ENCODE results near the gene ITIH5.

Gene ITIH5

DNA sequence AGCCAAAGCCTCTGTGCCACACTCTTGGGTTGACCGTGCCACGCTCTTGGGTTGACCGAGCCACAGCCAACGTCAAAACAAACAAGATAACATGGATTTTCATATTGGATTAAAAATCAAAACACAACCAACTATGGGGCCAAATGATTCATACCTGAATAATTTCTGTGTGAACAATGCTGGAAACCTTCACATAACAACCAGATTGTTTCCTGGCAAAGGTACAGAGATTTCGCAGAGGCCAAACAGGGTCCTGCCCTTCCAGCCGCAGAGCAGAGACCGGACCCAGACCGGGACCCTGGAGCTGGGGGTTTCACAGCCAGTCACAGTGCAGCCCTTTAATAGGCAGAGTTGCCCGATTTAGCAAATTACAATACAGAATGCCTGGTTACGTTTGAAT, 40.5 kb downstream of the ITIH5 start:
- no peak for DNase-seq

DNA sequence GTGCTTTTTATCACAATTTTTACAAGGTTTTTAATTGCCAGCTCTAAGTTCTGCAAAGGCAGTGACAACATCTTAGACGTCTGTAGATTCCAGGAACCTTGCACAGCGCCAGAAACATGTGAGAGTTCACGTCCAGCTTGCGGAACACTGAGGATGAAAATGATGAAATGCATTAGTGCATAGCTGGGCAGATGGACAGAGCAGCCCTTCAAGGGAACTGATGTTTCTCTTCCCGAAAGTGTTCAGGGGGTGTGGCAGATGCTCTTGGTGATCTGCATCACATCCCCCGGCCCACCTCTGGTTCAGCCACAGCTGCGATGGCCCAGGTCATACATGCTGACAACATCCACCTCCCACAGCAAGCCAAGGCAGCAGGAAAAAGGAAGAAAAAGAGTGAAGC, 40.9 kb downstream of the ITIH5 start:
- DNase-seq, result no peak

DNA sequence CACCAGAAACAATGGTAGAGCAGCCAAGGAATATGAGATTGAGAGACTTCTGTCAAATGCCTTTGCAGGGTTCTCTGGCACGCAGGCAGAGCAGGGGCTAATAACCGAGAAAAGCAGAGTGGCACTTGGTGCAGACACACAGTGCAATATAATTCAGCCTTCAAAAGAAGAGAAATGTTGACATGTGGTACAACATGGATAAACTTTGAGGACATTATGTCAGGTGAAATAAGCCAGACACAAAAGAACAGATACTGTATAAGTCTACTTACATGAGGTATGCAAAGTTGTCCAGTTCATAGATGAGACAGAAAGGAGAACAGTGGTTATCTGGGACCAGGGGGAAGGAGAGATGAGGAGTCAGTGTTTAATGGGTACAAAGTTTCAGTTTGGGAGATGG, 41.8 kb downstream of the ITIH5 start:
- DNase-seq, result no peak

DNA sequence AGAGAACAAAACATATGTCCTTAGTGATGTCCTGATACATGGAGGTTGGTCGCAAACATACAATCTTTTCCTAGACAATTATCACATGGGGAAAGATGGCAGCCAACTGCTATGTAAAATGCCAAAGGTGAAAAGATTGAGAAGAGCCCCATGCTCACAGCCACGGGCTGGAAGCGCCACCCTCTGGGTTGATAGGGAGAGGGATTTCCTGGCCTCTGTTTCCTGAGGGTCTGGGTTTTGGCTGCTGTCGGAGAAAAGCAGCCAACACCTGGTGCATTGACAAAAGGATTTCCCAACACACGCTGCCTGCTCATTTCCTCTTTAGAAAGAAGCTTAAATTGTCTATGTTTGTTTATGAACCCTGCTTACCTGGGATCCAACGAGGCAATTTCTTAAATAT, 43.8 kb downstream of the ITIH5 start:
- no peak for DNase-seq

DNA sequence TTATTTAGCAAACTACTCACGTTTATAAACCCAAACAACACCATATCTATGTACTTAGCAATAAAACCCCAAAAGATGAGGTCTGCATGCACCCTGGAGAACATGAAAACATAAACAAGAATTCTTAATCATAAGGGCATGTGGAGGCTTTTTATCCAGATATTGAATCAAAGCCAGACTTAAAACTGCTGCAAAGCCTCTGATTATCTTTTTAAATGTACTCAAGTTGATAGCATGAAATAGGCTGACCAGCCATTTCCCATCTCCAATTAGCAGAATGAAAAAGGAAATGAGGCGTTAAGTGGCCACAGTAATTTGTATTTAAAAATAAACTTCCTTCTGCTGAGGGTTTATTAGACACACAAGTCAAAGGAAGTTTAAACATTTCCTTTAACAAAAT, 48.3 kb downstream of the ITIH5 start:
- DNase-seq, result no peak

DNA sequence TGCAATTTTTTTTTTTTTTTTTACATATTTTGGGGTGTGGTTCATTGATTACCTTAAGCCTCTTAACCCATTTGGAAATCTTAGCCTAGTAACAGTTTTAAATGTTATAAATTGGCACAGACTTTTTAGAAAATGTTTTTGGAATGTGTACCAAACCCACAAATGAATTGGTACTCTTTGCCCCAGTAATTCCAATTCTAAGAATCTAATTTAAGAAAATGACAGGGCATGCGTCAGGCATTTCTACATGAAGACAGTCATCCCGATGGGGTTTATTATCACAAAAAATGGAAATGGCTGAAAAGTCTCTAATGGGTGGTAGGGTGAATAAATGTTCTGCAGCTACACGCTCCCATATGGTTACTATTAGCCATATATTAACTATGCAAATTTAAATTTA, 54.9 kb downstream of the ITIH5 start:
- no peak for DNase-seq

DNA sequence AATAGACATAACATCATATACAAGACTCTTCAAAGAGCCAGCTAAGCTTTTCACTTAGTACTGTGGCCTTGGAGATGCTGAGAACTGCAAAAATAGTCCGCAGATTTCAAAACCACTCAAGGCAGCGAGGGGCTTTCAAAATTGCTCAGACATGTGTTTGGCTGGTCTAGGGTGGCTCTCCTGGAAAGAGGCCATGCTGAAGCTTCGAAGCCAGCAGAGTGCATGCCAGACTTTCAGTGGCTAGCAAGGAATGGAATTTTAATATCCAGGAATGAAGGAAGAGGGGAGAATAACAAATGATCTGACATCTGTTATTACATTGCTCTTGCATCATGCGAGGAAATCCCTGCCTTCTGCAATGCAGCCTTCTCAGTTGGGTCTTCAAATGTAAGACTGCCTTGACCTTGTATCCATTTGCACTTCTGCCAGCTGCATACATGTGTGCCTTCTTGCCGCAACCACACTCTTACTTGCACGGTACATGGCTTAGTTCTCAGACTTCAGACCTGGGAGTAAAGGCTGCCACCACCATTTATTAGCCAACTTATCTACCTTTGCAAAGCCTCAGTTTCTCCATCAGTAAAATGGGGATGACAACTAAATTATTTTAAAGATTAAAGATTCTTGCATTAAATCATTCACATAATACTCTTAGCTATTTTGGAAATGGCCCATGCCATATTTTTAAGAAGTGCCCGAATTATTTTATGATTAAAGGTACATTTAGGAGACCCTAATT, 55.9 kb downstream of the ITIH5 start:
- DNase-seq, result no peak

DNA sequence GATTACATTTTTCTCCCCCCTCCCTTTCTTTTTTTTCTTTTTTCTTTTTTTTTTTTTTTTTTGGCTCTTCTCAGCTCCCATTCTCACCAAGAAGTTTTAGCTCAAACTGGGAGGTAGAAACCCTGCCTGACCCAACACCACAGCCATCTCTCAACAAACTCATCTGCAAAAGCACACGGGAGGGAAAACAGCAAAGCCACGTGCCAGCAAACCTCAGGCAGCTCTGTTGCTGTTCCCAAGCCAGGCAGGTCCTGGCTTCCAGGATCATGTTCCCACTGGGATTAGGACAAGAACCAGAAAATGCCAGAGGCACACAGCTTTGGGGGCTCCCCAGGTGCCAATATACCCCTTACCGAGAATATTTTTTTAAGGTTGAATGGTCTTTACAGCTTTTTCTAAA, 56.7 kb downstream of the ITIH5 start:
- DNase-seq, result no peak

DNA sequence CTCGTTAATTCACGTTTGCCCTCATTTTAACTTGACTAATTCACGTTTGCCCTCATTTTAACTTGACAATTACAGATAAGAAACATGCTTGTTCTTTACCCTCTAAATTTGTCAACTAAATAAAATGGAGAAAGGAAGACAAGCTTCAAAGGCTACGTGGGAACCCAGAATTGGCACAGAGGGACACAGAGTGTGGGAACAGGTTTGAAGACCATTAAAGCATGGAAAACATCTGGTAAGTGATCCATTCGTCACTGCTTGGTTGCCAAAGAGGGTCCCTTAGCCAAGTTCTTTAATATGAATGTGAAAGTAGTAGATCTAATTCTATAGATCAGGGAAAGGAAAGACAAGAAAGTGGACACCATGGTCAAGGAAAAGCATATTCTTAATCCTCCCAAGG, 57.2 kb downstream of the ITIH5 start:
- no peak for DNase-seq

DNA sequence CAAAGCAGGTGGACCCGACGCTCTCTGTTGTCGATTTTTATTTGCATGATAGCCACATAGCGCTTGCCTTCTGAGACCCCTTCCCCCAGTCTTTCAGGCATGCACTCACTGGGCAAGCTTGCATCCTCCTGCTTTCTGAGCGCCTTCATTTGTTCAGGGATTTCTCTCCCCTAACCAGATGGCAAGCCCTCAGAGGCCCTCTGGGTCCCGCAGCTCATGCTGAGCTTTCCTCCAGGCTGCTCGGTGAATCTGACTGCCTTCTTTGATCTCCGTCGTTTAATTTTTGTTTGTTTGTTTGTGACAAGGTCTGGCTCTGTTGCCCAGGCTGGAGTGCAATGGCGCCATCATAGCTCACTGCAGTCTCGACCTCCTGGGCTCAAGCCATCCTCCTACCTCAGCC, 58.8 kb downstream of the ITIH5 start:
- DNase-seq, result no peak

DNA sequence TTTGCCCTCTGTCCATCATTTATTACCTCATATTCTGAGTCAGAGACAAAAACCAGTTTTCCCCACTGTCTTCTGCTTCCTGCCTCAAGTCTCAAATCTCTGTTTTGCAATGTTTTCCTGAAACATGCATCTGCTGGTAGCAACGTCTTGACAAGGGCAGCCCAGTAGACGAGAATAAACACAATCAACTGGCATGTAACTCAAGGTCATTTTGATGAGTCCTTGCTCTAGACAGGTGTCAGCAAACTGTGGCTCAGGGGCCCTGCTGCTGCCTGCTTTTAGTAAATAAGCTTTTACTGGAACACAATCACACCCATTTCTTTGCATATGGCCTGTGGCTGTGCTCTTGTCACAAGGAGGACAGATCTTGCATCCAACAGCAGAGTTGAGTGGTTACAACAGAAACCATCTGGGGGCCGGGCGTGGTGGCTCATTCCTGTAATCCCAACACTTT, 59.8 kb downstream of the ITIH5 start:
- DNase-seq, result no peak

DNA sequence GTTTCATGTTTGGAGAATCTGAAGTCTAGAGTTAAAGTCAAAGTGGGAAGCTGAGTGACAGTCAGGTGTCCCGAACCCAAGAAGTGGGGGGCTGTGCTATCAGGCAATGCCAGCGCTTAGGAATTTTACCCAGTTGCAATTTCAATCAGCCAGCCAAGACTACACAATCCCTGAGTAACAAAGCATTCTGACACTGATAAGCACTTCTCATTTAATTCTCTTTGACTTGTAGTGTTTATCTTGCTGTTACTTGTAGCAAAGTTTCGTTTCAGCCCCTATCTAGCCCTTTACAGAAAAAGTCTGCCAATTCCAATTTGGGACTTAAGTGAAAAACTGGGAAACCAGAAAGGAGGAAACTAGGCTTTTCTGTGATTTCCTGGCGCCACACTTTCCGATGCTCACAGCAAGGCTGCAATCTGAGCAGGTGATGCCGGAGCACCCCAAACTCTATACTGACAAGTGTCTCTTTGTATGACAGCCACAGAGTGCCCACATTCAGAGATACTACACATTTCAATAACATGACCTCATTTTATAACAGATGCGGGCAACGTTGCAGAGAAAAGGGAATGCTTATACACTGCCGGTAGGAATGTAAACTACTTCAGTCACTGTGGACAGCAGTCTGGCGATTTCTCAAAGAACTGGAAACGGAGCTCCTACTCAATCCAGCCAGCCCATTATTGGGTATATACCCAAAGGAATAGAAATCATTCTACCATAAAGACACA, 61.0 kb downstream of the ITIH5 start:
- DNase-seq, result no peak

DNA sequence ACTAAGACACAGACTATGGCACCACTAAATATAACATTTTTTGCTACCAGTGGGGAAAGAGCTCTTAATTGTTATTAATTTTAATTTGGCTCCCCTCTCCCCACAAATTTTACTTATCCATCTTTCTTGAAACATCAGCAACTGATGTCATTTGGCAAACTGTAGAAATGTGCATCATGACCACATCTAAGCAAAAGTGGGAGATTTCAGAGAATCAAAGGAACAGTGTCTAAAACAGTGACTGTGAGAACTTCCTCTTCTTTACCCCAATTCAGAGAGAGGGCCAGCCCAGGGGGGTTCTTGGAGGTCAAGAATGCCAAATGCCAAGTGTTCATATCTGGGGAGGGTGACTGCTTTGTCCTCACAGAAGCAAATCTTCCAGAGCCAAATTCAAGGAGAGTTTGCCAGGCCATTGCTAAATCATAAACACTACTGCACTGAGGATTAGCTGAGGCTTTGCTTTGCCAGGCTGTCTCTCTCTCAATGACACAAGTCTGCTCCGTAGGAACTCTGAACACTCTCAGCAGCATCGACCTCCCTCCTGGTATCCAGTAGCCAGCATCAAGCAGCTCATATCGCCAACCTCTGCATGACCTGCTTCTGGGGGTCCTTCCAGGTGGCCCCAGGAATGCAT, 65.6 kb downstream of the ITIH5 start:
- DNase-seq, result no peak

DNA sequence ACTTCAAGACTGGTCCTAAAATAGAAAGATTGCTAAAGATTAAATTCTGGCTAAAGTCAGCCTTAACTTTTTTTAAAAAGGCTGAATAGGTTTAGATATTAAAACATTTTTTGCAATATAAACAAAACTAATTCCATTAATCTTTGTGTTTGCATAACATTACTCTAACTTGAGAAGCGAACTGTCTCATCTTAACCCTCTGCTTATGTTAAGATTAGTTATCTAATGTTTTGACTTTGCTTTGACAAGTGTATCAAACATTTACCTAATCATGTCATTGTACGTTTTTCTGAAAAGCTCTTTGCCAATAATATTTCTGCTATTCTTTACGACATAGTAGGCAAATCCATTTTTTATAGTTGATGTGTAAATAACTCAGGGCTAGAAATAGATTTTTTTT, 68.0 kb downstream of the ITIH5 start:
- DNase-seq, result no peak

DNA sequence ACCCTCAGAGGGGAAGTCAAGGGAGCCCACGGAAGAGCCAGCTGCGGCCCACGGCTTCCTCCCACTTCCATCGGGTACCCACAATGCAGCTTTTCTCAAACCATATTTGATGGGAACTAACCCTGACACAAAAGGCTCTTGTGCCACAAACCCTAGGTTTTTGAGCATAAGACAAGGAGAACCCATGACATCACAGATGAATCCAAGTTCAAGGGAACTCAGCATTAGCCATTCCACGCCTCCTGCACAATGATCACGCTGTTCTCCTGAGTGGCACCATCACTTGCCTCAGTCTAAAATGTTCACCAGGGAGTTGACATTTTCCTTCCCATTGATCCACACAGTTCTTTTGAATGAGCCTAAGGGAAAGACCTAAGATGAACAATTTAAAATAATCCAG, 70.4 kb downstream of the ITIH5 start:
- no peak for DNase-seq

DNA sequence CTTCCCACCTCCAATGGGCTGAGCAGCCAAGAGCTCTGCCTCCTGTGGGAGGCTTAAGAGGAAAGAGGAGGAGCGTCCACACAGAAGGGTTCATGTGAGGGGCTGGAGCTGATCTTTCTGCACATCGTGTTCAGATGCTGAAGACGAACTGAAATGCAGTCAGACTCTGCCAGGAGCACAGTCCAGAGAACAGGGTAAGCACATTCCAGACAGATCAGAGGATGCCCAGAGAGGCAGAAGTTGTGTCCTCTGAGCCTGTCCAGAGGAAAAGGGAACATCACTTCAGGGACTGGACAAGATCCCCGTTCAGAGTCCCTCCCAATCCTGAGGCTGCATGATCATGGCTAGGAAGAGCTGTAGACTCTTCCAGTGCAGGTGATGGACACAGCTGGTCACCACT, 72.9 kb downstream of the ITIH5 start:
- DNase-seq, result no peak

DNA sequence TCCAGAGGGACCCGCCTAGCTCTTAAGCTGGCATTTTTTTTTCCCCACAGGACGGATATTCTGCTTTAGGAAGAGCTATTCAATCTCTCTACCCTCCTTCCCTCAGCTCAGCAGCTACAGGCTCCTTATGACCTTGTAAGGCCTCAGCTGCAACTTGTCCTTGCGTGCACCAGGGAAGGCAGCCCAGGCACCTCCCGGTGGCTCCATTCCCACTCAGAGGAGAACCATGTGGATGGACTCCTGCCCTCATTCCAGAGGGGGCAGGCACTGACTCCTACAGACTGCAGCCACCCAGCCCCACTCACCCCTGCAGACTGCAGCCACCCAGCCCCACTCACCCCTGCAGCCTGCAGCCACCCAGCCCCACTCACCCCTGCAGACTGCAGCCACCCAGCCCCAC, 73.7 kb downstream of the ITIH5 start:
- no peak for DNase-seq

DNA sequence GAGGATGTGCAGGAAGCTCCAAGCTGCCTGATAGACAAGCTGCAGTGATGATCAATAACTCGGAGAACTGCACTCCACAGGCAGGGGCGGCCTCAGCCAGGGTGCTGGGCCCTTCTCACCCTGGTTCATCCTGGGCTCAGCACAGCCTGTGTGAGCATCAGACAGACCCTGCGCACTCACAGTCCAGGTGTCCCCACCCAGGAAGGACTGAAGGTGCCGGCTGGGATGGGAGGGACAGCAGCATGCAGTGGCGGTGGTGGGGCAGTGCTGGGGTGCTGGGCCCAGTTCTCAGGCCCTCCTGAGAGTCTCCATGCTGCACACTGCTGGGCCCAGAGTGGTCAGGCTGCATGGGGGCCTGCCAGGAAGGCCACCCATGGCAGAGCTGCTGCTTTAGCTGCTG, 74.1 kb downstream of the ITIH5 start:
- DNase-seq, result no peak

DNA sequence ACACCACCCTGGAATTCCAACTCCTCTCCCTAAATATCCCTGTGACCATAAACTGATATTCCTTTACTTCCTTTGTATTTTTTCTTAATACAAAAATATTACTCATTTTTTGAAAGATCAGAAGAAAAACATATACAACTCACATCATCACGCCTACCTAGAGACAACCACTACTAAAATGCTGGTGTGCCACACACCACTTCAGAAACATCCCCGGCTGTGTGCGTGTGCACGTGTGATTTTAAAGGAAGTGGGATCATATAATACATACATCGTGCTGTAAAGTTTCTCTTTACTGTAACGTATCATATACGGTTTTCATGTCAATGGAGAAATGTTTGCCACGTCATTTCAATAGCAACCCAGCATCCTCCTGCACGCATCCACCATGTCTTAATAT, 76.5 kb downstream of the ITIH5 start:
- DNase-seq, result peak in 1 of 5 experiments; percentile 17

DNA sequence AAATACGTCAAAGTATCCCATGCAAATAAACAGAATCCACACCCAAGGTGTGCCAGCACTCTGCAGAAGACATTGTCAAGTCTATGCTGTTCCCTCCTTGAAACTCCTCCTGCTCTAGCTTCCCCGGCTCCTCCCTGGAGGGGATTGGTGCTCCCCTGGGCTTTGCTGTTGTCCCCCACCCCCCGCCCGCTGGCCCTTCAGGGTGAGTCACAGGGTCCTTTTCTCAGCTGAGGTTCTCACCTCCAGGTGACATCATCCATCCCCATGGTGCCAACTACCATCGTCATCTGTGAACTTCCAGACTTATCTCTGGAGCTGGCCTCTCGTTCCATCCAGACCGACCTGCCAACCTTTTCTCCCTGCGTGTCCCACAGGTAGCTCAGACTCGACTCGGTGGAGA, 77.0 kb downstream of the ITIH5 start:
- DNase-seq, result no peak

DNA sequence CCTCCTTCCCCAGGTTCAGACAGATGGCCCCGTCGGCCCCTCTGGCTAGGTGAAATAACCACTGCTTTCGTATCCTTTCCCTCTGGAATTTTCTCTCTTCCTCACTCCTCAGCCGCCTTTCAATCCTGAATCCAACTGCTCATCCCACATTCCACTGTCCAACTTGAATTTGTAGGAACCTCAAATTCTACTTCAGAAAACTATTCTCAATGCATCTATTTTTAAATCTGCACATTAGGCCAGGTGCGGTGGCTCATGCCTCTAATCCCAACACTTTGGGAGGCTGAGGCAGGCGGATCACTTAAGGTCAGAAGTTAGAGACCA, 78.9 kb downstream of the ITIH5 start:
- DNase-seq, result no peak

DNA sequence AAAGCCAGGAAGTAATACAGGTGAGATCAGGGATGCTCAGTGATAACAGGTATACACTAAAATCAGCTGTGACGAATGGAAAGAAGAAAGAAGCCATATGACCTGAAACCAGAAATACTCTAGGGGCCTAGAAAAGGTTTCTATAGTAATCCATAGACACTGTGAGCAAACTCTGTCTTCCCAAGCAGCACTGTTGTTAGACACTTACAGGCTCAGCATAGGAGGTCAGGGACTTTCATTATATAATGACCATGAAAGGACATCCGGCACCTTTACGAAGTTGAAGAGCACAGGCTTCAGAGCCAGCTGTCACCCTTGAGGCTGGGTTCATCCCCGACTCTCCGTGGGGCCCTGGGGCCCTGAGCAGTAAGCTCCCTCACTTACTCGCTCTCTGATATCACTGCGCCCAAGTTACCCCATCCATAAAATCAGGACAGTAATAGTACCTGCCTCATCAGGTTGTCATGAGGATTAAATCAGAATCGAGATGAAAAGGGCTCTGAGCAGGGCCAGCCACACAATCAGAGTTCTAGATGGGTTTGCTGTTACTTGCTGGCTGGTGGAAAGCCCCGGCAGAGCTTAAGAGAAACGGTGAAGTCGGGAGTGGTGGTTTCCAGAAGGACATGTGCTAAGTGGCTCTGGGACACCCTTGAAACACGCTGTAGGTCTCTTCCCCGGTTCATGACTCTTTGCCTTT, 79.5 kb downstream of the ITIH5 start:
- DNase-seq, result no peak

DNA sequence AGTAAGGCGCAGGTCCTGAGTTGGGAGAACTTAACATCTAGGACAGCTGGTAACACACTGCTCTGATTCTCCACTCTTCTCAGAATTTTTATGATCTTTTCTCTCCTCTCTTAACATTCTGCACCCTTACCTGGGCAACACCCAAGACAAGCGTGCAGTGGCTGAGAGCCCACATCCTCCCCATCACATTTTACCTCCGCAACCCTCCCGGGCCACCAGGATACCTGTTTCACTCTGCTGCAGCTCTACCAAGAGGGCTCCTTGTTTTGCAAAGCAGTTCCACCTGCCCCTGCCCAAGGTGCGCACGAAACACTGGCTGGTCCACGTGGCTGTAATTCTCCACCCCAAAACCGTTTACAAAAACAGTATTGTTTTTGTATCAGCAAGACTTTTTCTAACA, 81.5 kb downstream of the ITIH5 start:
- DNase-seq, result peak in 1 of 5 experiments; percentile 6

DNA sequence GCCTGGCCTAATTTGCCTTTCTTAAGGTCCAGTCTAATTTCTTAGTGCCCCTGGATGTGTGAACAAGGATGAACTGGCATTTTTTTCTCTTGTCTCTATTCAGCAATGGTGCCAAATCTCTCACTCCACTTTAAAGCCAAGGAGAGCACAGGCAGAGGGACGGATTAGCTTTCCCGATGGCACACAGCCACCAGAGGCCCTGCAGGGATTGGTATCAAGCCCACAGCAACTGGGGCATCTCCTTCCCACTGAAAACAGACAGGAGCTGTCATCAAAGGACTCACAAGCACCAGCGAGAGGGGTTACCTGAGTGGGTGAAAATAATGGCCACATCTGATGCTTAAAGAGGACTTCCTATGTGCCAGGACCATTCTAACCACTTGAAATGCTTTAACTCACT, 83.1 kb downstream of the ITIH5 start:
- DNase-seq, result no peak

Measured in T-helper 2 cell (primary cell).